Stimulated activated CD8-positive, alpha-beta memory T cell treated with anti-CD3 and anti-CD28 coated beads, Interleukin-4, amount 100 ng/mL, for 4 hours (primary cell): Measurements from ENCODE around the gene ADGRL3.
"Not testable (repeated sequence)": the region's sequence is repeated elsewhere in the genome, so short reads cannot be mapped to it uniquely, and the experiment has no call there.

Source experiments
- DNase-seq, 2 donors: peaks; one replicate each; pipeline ENCODE4 v3.0.0-alpha.2; 2020; ENCODE audit warnings: low read depth in 2 of 2, low spot score in 1 of 2

ADGRL3 gene

GRCh38 chr4:61596606-61597340 is 396.6 kb downstream of the ADGRL3 start:
- no peak for DNase-seq

GRCh38 chr4:61603086-61603485 is 403.0 kb downstream of the ADGRL3 start:
- DNase-seq = no peak

DNA sequence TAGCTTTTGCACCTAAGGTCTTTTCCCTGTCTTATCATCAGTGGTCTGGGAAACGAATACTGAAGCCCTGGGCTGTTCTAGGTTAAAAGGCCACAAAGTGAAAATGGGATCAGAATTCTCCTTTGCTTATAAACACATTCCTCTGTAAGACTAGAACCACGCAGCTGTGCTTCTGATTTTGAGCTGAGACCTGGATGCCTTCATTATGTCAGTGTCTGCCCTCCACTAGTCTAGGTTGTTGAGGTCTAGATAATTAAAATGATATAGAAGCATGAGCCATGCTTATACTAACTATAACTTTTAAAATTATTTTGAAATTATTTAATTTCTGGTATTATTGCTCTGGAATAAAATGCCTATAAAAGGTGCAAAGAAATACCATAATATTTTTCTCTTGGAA is 403.9 kb downstream of the ADGRL3 start:
- no peak for DNase-seq

GRCh38 chr4:61605984-61606383 is 405.9 kb downstream of the ADGRL3 start:
- DNase-seq = no peak

DNA sequence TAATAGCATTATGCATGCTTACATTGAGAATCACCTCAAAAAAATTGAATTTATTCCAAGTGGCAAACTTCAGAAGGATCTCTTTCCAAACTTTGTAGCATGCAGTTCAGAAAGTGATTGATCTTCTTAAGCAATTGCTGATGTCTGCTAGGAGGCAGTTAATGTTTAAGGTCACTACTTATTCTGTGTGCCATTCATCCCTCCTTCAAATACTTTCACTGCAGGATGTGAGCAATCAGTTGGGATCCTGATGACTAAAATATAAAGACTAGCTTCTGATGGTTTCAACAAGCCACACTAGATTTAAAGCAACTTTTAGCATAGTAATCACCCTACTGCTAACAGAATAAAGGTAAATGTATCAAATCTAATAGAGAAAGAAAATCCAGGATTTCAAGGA is 414.1 kb downstream of the ADGRL3 start:
- no peak for DNase-seq

- DNase-seq = no peak
Measured at GRCh38 chr4:61619528-61619927, 419.4 kb downstream of the ADGRL3 start.

GRCh38 chr4:61628282-61628681 is 428.2 kb downstream of the ADGRL3 start:
- no peak for DNase-seq

DNA sequence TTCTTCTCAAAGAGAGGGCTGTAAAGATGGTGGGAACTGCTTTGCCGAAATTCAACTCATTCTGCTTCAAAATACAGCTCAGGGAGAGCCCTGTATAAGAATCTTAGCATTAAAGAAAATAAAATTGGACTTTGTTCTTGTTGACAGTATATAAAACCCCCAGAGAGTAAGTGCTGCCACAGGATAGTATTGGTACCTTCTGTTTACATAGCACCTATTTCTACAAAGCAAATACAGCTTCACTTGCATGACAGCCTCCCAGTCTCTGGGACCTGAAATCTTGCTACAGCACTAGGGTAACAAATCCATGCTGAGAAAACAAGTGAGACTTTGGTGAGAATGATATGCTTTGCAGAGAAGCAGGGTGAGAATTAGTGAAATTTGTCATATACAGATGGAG is 428.6 kb downstream of the ADGRL3 start:
- DNase-seq = no peak

DNA sequence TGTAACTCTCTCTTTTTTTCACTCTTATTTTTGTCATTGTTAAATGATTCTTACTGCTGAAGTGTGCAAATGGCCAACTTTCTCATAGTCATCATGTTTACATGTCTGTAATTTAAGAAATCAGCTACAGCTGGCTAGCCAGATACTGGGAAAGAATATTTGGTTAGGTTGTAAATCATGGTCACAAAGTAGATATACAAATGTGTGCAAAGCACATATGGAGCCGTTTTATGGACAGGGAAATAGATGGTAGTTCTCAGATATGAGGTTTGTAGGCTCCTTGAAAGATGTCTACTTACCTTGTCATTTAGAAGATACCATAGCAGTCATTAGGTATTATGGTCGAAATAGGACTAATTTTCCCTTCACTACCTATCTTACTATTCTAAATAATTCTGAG is 430.4 kb downstream of the ADGRL3 start:
- DNase-seq = no peak

GRCh38 chr4:61638591-61638990 is 438.5 kb downstream of the ADGRL3 start:
- no peak for DNase-seq

GRCh38 chr4:61646746-61647350 is 446.7 kb downstream of the ADGRL3 start:
- not testable (repeated sequence) for DNase-seq

- no peak for DNase-seq
Measured at GRCh38 chr4:61648264-61648663, 448.1 kb downstream of the ADGRL3 start.

- no peak for DNase-seq
Measured at GRCh38 chr4:61657016-61657415, 456.9 kb downstream of the ADGRL3 start.

- no peak for DNase-seq
Measured at GRCh38 chr4:61661960-61662359, 461.8 kb downstream of the ADGRL3 start.

DNA sequence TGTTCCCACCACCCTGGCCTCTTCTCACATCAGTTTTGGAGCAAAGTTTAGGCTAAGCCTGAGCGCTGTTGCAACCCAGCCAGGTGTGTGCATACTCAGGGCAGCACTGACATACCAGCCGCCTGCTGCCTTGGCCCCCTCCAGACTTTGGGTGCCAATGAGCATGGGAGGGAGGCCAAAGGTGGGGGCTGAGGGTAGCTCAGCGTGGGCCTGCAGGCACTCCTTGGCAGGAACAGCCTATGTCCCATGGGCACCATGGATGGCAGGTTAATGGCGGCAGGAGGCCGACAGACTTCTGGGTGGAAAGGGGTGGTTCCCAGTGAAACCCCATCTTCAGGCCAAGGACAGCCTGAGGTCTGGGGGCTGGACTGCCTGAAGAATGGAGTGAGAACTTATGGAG is 462.2 kb downstream of the ADGRL3 start:
- no peak for DNase-seq

GRCh38 chr4:61663310-61663709 is 463.2 kb downstream of the ADGRL3 start:
- no peak for DNase-seq

DNA sequence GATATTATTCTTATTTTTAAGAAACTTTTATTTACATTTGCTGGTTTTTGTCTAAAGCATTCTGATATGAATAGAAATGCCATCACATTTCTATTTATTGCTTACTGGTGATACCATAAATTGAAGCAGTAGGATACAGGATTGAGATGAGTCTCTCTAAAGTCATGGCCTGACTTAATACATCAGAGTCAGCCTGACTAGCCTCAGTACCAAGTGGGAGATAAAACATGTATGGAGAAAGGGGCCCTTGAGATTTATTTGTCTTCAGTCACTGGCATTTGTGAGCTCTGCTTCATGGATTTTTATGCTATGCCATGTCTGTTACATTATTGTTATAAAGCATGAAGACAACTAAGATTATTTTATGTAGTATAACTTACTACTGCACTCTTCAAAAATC is 465.5 kb downstream of the ADGRL3 start:
- DNase-seq = no peak

DNA sequence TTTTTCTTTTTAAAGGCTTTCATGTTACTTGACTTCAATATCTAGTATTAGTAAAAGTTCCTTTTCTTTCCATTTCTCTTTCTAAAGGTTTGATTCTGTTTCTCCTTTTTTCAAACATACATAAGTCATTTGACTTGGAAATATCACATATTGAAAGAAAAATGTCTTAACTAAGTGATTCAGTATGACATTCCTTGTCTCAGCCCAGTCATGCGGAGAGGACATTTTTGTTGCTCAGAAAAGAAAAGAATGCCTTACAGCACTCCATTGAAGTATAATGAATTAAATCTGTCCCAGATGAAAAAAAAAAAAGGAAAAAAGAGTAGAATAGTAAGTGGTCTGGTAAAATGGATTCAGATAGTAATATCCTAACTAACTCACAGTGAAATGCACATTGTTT is 466.1 kb downstream of the ADGRL3 start:
- DNase-seq = no peak

GRCh38 chr4:61671599-61671998 is 471.5 kb downstream of the ADGRL3 start:
- no peak for DNase-seq

DNA sequence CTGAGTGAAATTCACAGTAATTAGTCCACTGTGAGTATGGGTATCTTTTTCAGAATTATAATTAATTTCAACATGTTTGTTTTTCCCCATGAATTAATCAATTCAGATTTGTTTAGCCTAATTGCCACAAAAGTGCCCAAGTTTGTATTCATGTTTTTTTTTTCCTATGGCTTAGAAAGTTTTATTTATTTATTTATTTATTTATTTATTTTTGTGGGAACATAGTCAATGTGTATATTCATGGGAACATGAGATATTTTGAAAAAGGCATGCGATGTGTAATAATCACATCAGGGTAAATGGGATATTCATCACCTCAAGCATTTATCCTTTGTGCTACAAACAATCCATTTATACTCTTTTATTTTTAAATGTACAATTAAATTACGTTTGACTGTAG is 475.3 kb downstream of the ADGRL3 start:
- no peak for DNase-seq

DNA sequence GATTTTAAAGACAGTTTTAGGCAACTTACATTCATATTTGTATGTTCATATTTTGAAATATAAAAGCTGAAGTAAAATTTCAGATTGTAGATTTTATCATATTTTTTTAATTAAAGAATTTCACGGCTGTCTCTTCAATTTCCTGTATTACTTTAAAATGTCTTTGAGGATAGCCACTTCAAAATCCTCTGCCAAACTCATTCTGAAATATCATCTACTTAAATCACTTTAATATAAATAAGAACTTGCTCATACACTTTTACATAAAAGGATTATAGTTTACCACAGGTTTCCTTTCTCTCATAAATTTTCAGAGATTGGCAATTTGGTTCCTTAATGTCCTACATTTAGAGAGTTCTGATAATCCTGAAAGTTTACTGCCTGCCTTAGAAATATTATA is 478.2 kb downstream of the ADGRL3 start:
- DNase-seq = no peak

DNA sequence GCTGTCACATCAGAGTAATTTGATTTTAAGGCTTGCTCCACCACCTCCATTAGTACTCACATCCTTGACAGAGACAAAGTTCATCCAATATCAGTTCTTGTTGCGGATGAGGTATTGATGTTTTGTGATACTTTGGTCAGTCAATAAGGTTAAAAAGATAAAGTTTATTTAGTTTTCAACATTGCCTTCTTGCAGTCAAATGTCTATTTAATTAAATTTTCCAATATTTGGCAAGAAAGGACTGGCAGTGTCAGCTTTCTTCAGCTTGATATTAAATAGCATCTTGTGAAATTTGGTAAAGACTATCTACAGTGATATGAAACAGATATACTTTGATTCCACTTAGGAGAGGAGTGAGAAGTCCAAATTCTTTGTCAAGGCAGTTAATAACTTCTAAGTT is 493.4 kb downstream of the ADGRL3 start:
- DNase-seq = no peak

DNA sequence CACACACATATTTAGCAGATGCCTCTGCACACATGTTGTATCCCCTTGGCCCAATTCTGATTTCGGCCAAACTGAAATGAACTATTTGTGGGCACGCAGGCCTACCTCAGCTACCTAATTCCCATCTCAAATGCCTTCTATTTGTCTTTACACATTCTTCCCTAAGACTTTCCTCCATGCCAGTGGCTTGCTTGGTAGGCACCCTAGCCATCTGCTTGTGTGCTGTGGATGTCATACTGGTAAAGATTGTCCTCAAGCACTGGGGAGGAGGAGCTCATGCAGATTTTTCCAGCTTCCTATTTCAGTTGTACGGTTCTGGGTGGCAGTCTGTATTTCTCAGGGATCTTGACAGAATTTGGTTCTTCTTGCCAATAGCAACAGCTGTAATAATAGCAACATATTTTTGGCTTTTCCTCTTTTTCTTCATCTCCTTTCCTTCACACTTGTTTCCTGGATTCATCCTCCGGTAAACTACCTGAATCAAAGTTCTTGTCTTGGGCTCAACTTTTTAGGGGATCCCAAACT is 514.3 kb downstream of the ADGRL3 start:
- DNase-seq = no peak
